Mucosa of rectum (tissue), 2 donors: Measurements from ENCODE around the gene COTL1.

ENCODE experiments used
- H3K27ac ChIP-seq, 2 donors: one replicate each; pipeline ENCODE4 v1.7.0; 2013; ENCODE audit warnings: inconsistent platforms in 2 of 2, low read depth in 2 of 2, low read length in 2 of 2
- H3K27me3 ChIP-seq, 2 donors: one replicate each; pipeline ENCODE4 v1.7.0; 2013; ENCODE audit warnings: low read length in 2 of 2; ENCODE audit not compliant: control insufficient read depth in 2 of 2, insufficient read depth in 2 of 2
- H3K36me3 ChIP-seq, 2 donors: one replicate each; pipeline ENCODE4 v1.7.0; 2013; ENCODE audit warnings: low read length in 2 of 2; ENCODE audit not compliant: control insufficient read depth in 2 of 2, insufficient read depth in 2 of 2
- H3K4me1 ChIP-seq, 2 donors: one replicate each; pipeline ENCODE4 v1.7.0; 2013; ENCODE audit warnings: low read length in 2 of 2, mild to moderate bottlenecking in 1 of 2; ENCODE audit not compliant: control insufficient read depth in 2 of 2, insufficient read depth in 2 of 2
- H3K4me3 ChIP-seq, 2 donors: one replicate each; pipeline ENCODE4 v1.7.0; 2013; ENCODE audit warnings: low read length in 2 of 2
- H3K9ac ChIP-seq, 2 donors: one replicate each; pipeline ENCODE4 v1.7.0; 2013; ENCODE audit warnings: low read length in 2 of 2, low read depth in 1 of 2, mild to moderate bottlenecking in 1 of 2
- H3K9me3 ChIP-seq, 2 donors: one replicate each; pipeline ENCODE4 v1.7.0; 2013; ENCODE audit warnings: low read length in 2 of 2; ENCODE audit not compliant: control insufficient read depth in 2 of 2
- donor health status: healthy.
- donor health status: Normal muscosa, but diverticular disease.

The COTL1 gene

GRCh38 chr16:84657229-84657837 lies 39.5 kb upstream of the COTL1 start:
- Histone ChIP-seq H3K9ac (no peak overlapping the region), H3K4me3 (no peak overlapping the region), H3K36me3 (peaks cover 64 to 65% of the 10 kb centered on the region in 2 donors), H3K27me3 (no peaks in the 10 kb centered on the region), H3K4me1 (no peaks in the 10 kb centered on the region), H3K27ac (no peak overlapping the region), H3K9me3 (no peaks in the 10 kb centered on the region)

GRCh38 chr16:84656649-84657048 lies 38.8 kb upstream of the COTL1 start:
- H3K36me3 ChIP-seq, result peaks cover 60% of the 10 kb centered on the region in 2 donors
- no peaks in the 10 kb centered on the region for H3K4me1 ChIP-seq

GRCh38 chr16:84654998-84655397 lies 37.1 kb upstream of the COTL1 start:
- Histone ChIP-seq H3K9me3 (no peaks in the 10 kb centered on the region), H3K27me3 (no peaks in the 10 kb centered on the region), H3K9ac (no peak overlapping the region), H3K27ac (no peak overlapping the region), H3K36me3 (peaks cover 46 to 54% of the 10 kb centered on the region in 2 donors), H3K4me1 (peaks cover 0 to 1% of the 10 kb centered on the region in 2 donors), H3K4me3 (no peak overlapping the region)

More at GRCh38 chr16:84656649-84657048, 38.8 kb upstream of the COTL1 start:
- H3K9me3 ChIP-seq, result no peaks in the 10 kb centered on the region
- no peaks in the 10 kb centered on the region for H3K27me3 ChIP-seq
- H3K4me3 ChIP-seq, result no peak overlapping the region
- no peak overlapping the region for H3K9ac ChIP-seq
- H3K27ac ChIP-seq, result no peak overlapping the region

GRCh38 chr16:84654238-84654637 lies 36.4 kb upstream of the COTL1 start:
- peaks cover 0 to 6% of the 10 kb centered on the region in 2 donors for H3K4me1 ChIP-seq
- H3K36me3 ChIP-seq, result peaks cover 39 to 47% of the 10 kb centered on the region in 2 donors
- H3K9me3 ChIP-seq, result no peaks in the 10 kb centered on the region
- H3K27ac ChIP-seq, result no peak overlapping the region
- H3K4me3 ChIP-seq, result no peak overlapping the region
- no peak overlapping the region for H3K9ac ChIP-seq
- H3K27me3 ChIP-seq, result no peaks in the 10 kb centered on the region

- Histone ChIP-seq H3K9ac (no peak overlapping the region), H3K27me3 (no peaks in the 10 kb centered on the region)
Measured at GRCh38 chr16:84652566-84652965, 34.7 kb upstream of the COTL1 start.

GRCh38 chr16:84650062-84650991 lies 32.4 kb upstream of the COTL1 start:
- Histone ChIP-seq H3K4me1 (peaks cover 5 to 14% of the 10 kb centered on the region in 2 donors), H3K4me3 (no peak overlapping the region), H3K27me3 (no peaks in the 10 kb centered on the region), H3K36me3 (peaks cover 13 to 23% of the 10 kb centered on the region in 2 donors), H3K9ac (no peak overlapping the region), H3K9me3 (no peaks in the 10 kb centered on the region), H3K27ac (no peak overlapping the region)

More at GRCh38 chr16:84652566-84652965, 34.7 kb upstream of the COTL1 start:
- Histone ChIP-seq H3K27ac (no peak overlapping the region), H3K4me3 (no peak overlapping the region), H3K36me3 (peaks cover 23 to 32% of the 10 kb centered on the region in 2 donors), H3K4me1 (peaks cover 3 to 14% of the 10 kb centered on the region in 2 donors), H3K9me3 (no peaks in the 10 kb centered on the region)

GRCh38 chr16:84649511-84649861 lies 31.6 kb upstream of the COTL1 start:
- Histone ChIP-seq H3K9ac (peak overlapping the region in 1 of 2 donors; percentile 73), H3K27ac (no peak overlapping the region), H3K36me3 (peaks cover 10 to 20% of the 10 kb centered on the region in 2 donors), H3K27me3 (no peaks in the 10 kb centered on the region), H3K4me3 (peak overlapping the region; percentile 77 to 85), H3K4me1 (peaks cover 5 to 14% of the 10 kb centered on the region in 2 donors), H3K9me3 (no peaks in the 10 kb centered on the region)

- H3K27me3 ChIP-seq, result no peaks in the 10 kb centered on the region
- H3K9me3 ChIP-seq, result no peaks in the 10 kb centered on the region
- H3K27ac ChIP-seq, result peak overlapping the region; percentile 38 to 58
Measured at GRCh38 chr16:84648595-84649510, 31.0 kb upstream of the COTL1 start.

GRCh38 chr16:84647828-84648594 lies 30.1 kb upstream of the COTL1 start, which contains the start of gene KLHL36:
TSS of gene KLHL36 (plus strand) at chr16:84648511. CDS start at chr16:84650868, 2,357 bp downstream.
- peaks cover 4 to 17% of the 10 kb centered on the region in 2 donors for H3K36me3 ChIP-seq
- H3K9ac ChIP-seq, result peak within 1 kb of the TSS; percentile 70 to 74
- H3K9me3 ChIP-seq, result no peaks in the 10 kb centered on the region
- peak within 1 kb of the TSS; percentile 77 to 85 for H3K4me3 ChIP-seq
- peaks cover 6 to 14% of the 10 kb centered on the region in 2 donors for H3K4me1 ChIP-seq
- H3K27me3 ChIP-seq, result no peaks in the 10 kb centered on the region
- H3K27ac ChIP-seq, result peak within 1 kb of the TSS; percentile 57 to 58

More at GRCh38 chr16:84648595-84649510, 31.0 kb upstream of the COTL1 start:
- H3K4me3 ChIP-seq, result peak overlapping the region; percentile 77 to 85
- peaks cover 5 to 14% of the 10 kb centered on the region in 2 donors for H3K4me1 ChIP-seq
- peak overlapping the region; percentile 70 to 74 for H3K9ac ChIP-seq
- H3K36me3 ChIP-seq, result peaks cover 8 to 20% of the 10 kb centered on the region in 2 donors
